ENCODE results near the gene PARVA. TPM values are rescaled to one million over a fixed set of nuclear protein-coding genes. Genes with fewer than 3 reads are reported as not detected.

PARVA gene
- polyA plus RNA-seq, 3 donors = not detected

DNA sequence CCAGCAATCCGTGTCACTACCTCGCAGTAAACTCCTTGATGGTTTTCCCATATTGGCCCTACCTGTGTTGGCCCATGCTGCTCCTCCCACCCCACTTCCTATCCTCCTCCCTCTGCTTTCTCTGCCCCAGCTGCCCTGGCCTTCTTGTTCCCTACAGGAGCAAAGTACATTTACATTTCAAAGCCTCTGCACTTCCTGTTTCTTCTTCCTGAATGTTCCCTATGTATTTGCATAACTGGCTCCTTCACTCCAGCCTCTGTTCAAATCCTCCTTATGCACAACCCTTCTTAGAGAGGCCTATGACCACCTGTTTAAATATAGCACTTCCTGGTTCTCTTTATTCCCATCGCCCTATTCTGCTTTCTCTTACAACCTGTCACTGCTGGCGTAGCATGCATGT, 62.2 kb downstream of the PARVA start:
- peaks cover 3 to 6% (median 3%) of the 10 kb centered on the region in 3 donors for H3K27me3 Mint-ChIP-seq (ENCODE audit: low read depth in 3 of 3)

DNA sequence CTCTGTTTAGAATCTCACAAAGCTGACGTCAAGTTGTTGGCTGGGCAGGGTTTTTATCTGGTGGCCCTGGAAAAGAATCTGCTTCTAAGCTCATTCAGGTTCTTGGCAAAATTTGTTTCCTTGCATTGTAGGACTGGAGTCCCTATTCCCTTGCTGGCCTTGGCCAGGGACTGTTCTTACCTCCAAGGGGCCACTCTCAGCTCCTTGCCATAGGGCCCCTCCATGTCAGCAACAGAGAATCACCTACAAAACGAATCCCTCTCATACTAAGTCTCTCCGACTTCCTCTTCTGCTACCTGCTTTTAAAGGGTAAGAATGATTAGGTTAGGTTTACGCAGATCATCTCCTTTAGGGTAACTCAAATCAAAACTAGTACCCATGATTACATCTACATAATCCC, 63.2 kb downstream of the PARVA start:
- intact Hi-C loops (cut with micrococcal nuclease) = no loop called here
- no peak overlapping the region for H3K4me3 ChIP-seq (replicated peaks in 1 of 3; ENCODE audit: low read depth in 2 of 3, low read length in 3 of 3)
- H3K36me3 ChIP-seq (replicated peaks in 1 of 2; ENCODE audit: control insufficient read depth in 1 of 2, insufficient read depth in 2 of 2, low read length in 2 of 2) = no peaks in the 10 kb centered on the region
- WGBS (ENCODE audit: insufficient coverage) = 100% methylated on average over 1 of the region's 4 CpGs
- H3K9me3 ChIP-seq (replicated peaks in 1 of 2; ENCODE audit: control insufficient read depth in 1 of 2, insufficient read depth in 1 of 2, low read length in 2 of 2) = no peaks in the 10 kb centered on the region
- no peak overlapping the region for H3K9ac ChIP-seq (ENCODE audit: insufficient read depth, low read length, poor library complexity, severe bottlenecking)
- no peaks in the 10 kb centered on the region for H4K20me1 ChIP-seq (ENCODE audit: insufficient read depth, low read length)
- Mint-ChIP-seq H3K4me1 (peaks cover 1% of the 10 kb centered on the region), H3K36me3 (no peaks in the 10 kb centered on the region), H3K27ac (peak overlapping the region in 1 of 7 donors; percentile 60), H3K27me3 (ENCODE audit: low read depth in 3 of 3) (peaks cover 0 to 6% (median 3%) of the 10 kb centered on the region in 3 donors), H3K9me3 (peaks cover 0 to 23% (median 4%) of the 10 kb centered on the region in 7 donors), H3K4me3 (no peak overlapping the region)
- no peak overlapping the region for H3K27ac ChIP-seq (ENCODE audit: low read depth in 1 of 2, low read length in 2 of 2)
- H3K27me3 ChIP-seq (ENCODE audit: control insufficient read depth in 2 of 2, insufficient read depth in 2 of 2, low read length in 2 of 2) = no peaks in the 10 kb centered on the region
- no peak overlapping the region for H3K4me2 ChIP-seq (replicated peaks; ENCODE audit: extremely low read depth, low read length, poor library complexity, severe bottlenecking)
- no peaks in the 10 kb centered on the region for H3K79me2 ChIP-seq (ENCODE audit: insufficient read depth, low read length)
- H3K4me1 ChIP-seq (ENCODE audit: control insufficient read depth in 1 of 2, insufficient read depth in 2 of 2, low read length in 2 of 2) = no peaks in the 10 kb centered on the region
- no peak overlapping the region for H2AFZ ChIP-seq (ENCODE audit: insufficient read depth, low read depth, low read length, poor library complexity, severe bottlenecking)
- no peak for DNase-seq
- TF ChIP-seq, protein P1, sequence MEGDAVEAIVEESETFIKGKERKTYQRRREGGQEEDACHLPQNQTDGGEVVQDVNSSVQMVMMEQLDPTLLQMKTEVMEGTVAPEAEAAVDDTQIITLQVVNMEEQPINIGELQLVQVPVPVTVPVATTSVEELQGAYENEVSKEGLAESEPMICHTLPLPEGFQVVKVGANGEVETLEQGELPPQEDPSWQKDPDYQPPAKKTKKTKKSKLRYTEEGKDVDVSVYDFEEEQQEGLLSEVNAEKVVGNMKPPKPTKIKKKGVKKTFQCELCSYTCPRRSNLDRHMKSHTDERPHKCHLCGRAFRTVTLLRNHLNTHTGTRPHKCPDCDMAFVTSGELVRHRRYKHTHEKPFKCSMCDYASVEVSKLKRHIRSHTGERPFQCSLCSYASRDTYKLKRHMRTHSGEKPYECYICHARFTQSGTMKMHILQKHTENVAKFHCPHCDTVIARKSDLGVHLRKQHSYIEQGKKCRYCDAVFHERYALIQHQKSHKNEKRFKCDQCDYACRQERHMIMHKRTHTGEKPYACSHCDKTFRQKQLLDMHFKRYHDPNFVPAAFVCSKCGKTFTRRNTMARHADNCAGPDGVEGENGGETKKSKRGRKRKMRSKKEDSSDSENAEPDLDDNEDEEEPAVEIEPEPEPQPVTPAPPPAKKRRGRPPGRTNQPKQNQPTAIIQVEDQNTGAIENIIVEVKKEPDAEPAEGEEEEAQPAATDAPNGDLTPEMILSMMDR (IDR thresholded peaks at IDR 0.05) = no peak

More for the DNA sequence above, 62.2 kb downstream of the PARVA start:
- peaks cover 0 to 23% (median 4%) of the 10 kb centered on the region in 7 donors for H3K9me3 Mint-ChIP-seq
- Histone ChIP-seq H4K20me1 (ENCODE audit: insufficient read depth, low read length) (no peaks in the 10 kb centered on the region), H3K4me2 (replicated peaks; ENCODE audit: extremely low read depth, low read length, poor library complexity, severe bottlenecking) (no peak overlapping the region), H3K27me3 (ENCODE audit: control insufficient read depth in 2 of 2, insufficient read depth in 2 of 2, low read length in 2 of 2) (no peaks in the 10 kb centered on the region), H3K27ac (ENCODE audit: low read depth in 1 of 2, low read length in 2 of 2) (no peak overlapping the region), H3K9me3 (replicated peaks in 1 of 2; ENCODE audit: control insufficient read depth in 1 of 2, insufficient read depth in 1 of 2, low read length in 2 of 2) (no peaks in the 10 kb centered on the region), H2AFZ (ENCODE audit: insufficient read depth, low read depth, low read length, poor library complexity, severe bottlenecking) (no peak overlapping the region), H3K9ac (ENCODE audit: insufficient read depth, low read length, poor library complexity, severe bottlenecking) (no peak overlapping the region), H3K4me3 (replicated peaks in 1 of 3; ENCODE audit: low read depth in 2 of 3, low read length in 3 of 3) (no peak overlapping the region), H3K4me1 (ENCODE audit: control insufficient read depth in 1 of 2, insufficient read depth in 2 of 2, low read length in 2 of 2) (no peaks in the 10 kb centered on the region), H3K36me3 (replicated peaks in 1 of 2; ENCODE audit: control insufficient read depth in 1 of 2, insufficient read depth in 2 of 2, low read length in 2 of 2) (no peaks in the 10 kb centered on the region), H3K79me2 (ENCODE audit: insufficient read depth, low read length) (no peaks in the 10 kb centered on the region)
- DNase-seq = no peak
- 95% methylated on average over 2 of the region's 4 CpGs for WGBS (ENCODE audit: insufficient coverage)
- no peak overlapping the region for H3K4me3 Mint-ChIP-seq
- no peaks in the 10 kb centered on the region for H3K36me3 Mint-ChIP-seq
- TF ChIP-seq, protein P1 (IDR thresholded peaks at IDR 0.05) = no peak
- peaks cover 1% of the 10 kb centered on the region for H3K4me1 Mint-ChIP-seq
- intact Hi-C loops (cut with micrococcal nuclease) = no loop called here
- no peak overlapping the region for H3K27ac Mint-ChIP-seq
